Psoas muscle (tissue), 8 donors: ENCODE measurements around the gene TADA2A. TPM values are rescaled to one million over a fixed set of nuclear protein-coding genes. Genes with fewer than 3 reads are reported as not detected.
A peak's percentile ranks its signal among the peaks of the same experiment; 100 is the strongest.

Experiments
- ATAC-seq, 4 donors: fragments of 200-7000 bp; cut with Tn5 transposase; one replicate each; pipeline ENCODE4 v1.9.1; 2020; ENCODE audit warnings: moderate library complexity in 3 of 4, mild to moderate bottlenecking in 2 of 4
- DNase-seq, 2 donors: peaks; one replicate each; pipeline ENCODE4 v3.0.0-alpha.2; 2020
- H3K27ac ChIP-seq: fragments of 200-600 bp; one replicate; pipeline ENCODE4 v1.8.0; 2022
- H3K27me3 ChIP-seq, 3 donors: fragments of 200-600 bp in 1 of 3; one replicate each; pipeline versions ENCODE4 v1.6.1 to v1.8.0; 2013 to 2022; ENCODE audit warnings: low read length in 2 of 3, mild to moderate bottlenecking in 2 of 3, moderate library complexity in 1 of 3; ENCODE audit not compliant: insufficient read depth in 3 of 3
- H3K36me3 ChIP-seq, 2 donors: fragments of 200-600 bp in 1 of 2; one replicate each; pipeline versions ENCODE4 v1.6.1 to v1.8.0; 2013 to 2022; ENCODE audit warnings: low read depth in 1 of 2, mild to moderate bottlenecking in 1 of 2, moderate library complexity in 1 of 2; ENCODE audit not compliant: insufficient read depth in 1 of 2
- H3K4me1 ChIP-seq: fragments of 200-600 bp; one replicate; pipeline ENCODE4 v1.8.0; 2022
- H3K4me3 ChIP-seq: fragments of 200-600 bp; one replicate; pipeline ENCODE4 v1.8.0; 2022; ENCODE audit warnings: mild to moderate bottlenecking
- H3K9me3 ChIP-seq: fragments of 200-600 bp; one replicate; pipeline ENCODE4 v1.8.0; 2022
- WGBS, 3 donors: extraction: QIAGEN DNeasy Blood & Tissue Kit; methylation state at CpG; one replicate each; pipeline versions ENCODE4 v1.1.6 to v1.1.7; 2013; 5-methylcytosine and 5-hydroxymethylcytosine counted together
- intact Hi-C, 2 donors: fragments of 100-400 bp; cut with DNase I; formaldehyde crosslinking; loops; one replicate each; pipeline versions ENCODE4 v1.11.0 to v1.14.2; 2022
- polyA plus RNA-seq, 3 donors: library from polyadenylated mRNA; stranded (reverse); fragments of 200-250 nt; gene quantifications; one replicate each; pipeline ENCODE4 v1.2.3, GENCODE V29; 2013
- total RNA-seq, 4 donors: library from RNA; stranded (reverse); fragmentation: NEBNext Ultra II Directional in 2 of 4; extraction: Animal tissue kit (Norgen Biotek cat#: 25700) in 2 of 4; gene quantifications; one replicate each; pipeline versions ENCODE4 v1.2.1 to v1.2.4, GENCODE V29; 2021 to 2023
- TF ChIP-seq, protein P1 (sequence below): fragments of 200-600 bp; IDR thresholded peaks from one replicate; pipeline ENCODE4 v1.8.0; 2022; ENCODE audit warnings: antibody characterized with exemption
- donor health status: healthy with polysubstance abuse.
- donor health status: DM: no; HTN: no; CAD: no; lungs with moderate emphysema.
- donor health status: Bipolar disorder and iron deficiency.
- donor health status: healthy.
- donor health status: DM: yes; HTN: yes; CAD: no.
- donor health status: DM: no; HTN: no; CAD: no.
- donor health status: DM: no; HTN: no; CAD: no.
- donor health status: DM: yes; HTN: yes; CAD: no.

The TADA2A gene
- total and polyA plus RNA-seq, 7 donors: 8.5 to 23.7 (median 11.3) TPM

DNA sequence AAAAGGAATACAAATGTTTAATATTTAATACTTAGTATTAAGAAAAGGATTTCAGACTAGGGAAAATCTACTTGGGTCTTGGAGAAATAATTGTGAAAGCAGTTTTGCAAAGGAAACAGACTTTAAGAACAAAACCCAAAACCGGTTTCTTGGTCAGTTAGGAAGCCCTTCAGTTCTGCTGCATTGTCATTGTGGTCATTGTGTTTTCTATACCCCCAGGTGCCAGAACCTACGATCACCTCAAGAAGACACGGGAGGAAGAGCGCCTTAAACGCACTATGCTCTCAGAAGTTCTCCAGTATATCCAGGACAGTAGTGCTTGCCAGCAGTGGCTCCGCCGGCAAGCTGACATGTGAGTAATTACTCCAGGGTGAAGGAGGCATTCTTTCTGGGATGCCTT, 63.5 kb downstream of the TADA2A start:
- 83 to 92% (median 83%) methylated on average over 7 of the region's 7 CpGs for WGBS, 3 donors
- TF ChIP-seq, protein P1, sequence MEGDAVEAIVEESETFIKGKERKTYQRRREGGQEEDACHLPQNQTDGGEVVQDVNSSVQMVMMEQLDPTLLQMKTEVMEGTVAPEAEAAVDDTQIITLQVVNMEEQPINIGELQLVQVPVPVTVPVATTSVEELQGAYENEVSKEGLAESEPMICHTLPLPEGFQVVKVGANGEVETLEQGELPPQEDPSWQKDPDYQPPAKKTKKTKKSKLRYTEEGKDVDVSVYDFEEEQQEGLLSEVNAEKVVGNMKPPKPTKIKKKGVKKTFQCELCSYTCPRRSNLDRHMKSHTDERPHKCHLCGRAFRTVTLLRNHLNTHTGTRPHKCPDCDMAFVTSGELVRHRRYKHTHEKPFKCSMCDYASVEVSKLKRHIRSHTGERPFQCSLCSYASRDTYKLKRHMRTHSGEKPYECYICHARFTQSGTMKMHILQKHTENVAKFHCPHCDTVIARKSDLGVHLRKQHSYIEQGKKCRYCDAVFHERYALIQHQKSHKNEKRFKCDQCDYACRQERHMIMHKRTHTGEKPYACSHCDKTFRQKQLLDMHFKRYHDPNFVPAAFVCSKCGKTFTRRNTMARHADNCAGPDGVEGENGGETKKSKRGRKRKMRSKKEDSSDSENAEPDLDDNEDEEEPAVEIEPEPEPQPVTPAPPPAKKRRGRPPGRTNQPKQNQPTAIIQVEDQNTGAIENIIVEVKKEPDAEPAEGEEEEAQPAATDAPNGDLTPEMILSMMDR: no peak
- H3K4me1 ChIP-seq: no peaks in the 10 kb centered on the region
- no peaks in the 10 kb centered on the region for H3K9me3 ChIP-seq
- no peak overlapping the region for H3K4me3 ChIP-seq
- H3K36me3 ChIP-seq: peaks cover 17 to 100% of the 10 kb centered on the region in 2 donors
- no peaks in the 10 kb centered on the region for H3K27me3 ChIP-seq
- no peak for ATAC-seq
- intact Hi-C loops: no loop called here
- no peak overlapping the region for H3K27ac ChIP-seq
- DNase-seq: no peak

DNA sequence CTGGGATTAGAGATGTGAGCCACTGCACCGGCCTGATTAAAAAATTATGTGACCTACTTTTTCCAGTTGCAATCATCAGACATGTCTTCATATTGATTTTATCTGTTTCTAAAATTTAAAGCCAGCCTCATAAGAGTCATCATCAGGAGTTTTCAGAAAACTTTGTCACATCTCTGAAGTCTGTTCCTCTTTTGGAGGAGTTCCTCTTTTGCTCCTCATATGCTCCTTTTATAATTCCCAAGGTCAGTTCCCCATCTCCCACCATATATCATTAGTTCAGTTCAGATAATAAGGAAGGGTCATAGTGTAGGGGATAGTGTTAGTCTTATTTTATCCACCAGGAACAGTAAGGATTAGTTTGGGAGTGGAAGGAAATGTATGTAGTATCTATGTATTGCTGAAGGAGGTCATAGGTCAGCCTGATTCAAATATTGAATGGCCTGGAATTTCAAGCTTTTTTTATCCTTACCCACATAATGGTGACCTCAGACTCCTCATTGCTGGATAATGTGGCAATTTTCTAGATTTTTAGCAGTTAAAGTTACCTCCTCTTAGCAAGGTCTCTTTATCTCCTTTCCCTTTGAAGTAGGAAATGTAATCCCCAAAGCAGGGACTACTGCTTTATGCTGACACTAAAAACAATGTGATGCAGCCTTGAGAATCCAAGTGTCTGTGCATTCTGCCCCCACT, 69.2 kb downstream of the TADA2A start:
- DNase-seq (no peak), ATAC-seq (peak in 1 of 4 donors; percentile 9)
- H3K27ac ChIP-seq: peak overlapping the region; percentile 57
- peaks cover 22 to 94% of the 10 kb centered on the region in 2 donors for H3K36me3 ChIP-seq
- TF ChIP-seq, protein P1: no peak
- H3K27me3 ChIP-seq: no peaks in the 10 kb centered on the region
- H3K9me3 ChIP-seq: no peaks in the 10 kb centered on the region
- intact Hi-C loops: no loop called here
- H3K4me3 ChIP-seq: no peak overlapping the region
- 87 to 91% (median 88%) methylated on average over 1 of the region's 1 CpG for WGBS, 3 donors
- peaks cover 17% of the 10 kb centered on the region for H3K4me1 ChIP-seq

DNA sequence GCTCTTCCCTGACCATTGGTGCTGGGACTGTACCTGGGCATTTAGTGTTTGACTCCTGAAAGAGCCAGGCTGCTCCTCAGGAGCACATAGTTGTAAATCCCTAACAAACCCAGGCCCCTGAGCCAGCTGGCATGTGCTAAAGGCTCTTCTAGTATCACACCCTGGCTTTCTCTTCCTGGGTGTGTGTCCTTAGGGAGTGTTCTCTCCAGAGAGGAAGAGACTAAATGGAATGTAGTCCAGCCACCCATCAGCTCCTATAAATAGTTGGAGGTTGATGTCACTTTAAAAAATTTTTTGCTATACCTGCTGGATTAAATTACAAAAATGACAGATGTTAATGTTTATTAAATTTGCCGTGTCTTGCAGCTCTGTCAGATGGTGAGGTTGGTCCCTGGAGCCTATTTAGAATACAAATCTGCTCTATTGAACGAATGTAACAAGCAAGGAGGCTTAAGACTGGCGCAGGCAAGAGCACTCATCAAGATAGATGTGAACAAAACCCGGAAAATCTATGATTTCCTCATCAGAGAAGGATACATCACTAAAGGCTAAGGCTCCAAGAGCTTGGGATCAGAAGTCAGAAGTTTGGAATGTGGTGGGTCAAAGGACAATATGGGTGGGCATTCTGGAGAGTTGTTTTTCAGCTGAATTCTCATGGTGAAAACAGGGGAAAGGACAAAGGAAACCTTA, 69.9 kb downstream of the TADA2A start:
- Histone ChIP-seq H3K27ac (peak overlapping the region; percentile 57), H3K27me3 (no peaks in the 10 kb centered on the region), H3K4me3 (no peak overlapping the region), H3K36me3 (peaks cover 22 to 87% of the 10 kb centered on the region in 2 donors), H3K9me3 (no peaks in the 10 kb centered on the region), H3K4me1 (peaks cover 17% of the 10 kb centered on the region)
- WGBS, 3 donors: 37 to 59% (median 41%) methylated on average over 4 of the region's 4 CpGs
- no peak for DNase-seq
- intact Hi-C loops: no loop called here
- TF ChIP-seq, protein P1: no peak
- peak; percentile 73 to 93 (median 88) for ATAC-seq

DNA sequence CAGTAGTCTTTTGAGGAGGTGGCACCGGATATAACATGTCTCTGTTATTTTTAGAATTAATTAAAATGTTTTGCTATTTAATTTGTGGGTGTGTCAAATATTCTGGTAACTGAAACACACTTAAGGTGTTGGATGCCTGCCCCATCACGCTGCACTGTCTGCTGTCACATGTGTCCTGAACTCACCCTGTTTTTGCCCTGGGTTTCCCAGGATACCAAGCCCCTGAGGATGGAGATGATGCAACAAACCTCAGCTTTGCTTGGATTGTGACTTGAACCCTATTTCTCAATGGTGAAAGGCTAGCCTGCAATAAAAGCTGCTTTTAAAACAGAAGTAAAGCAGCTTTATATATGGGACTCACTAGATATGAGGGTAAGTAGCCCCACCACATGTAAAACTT, 71.5 kb downstream of the TADA2A start:
- Histone ChIP-seq H3K9me3 (no peaks in the 10 kb centered on the region), H3K27ac (no peak overlapping the region), H3K27me3 (no peaks in the 10 kb centered on the region), H3K4me1 (peaks cover 17% of the 10 kb centered on the region), H3K4me3 (no peak overlapping the region), H3K36me3 (peaks cover 18 to 71% of the 10 kb centered on the region in 2 donors)
- peak; percentile 60 to 80 for DNase-seq
- TF ChIP-seq, protein P1: no peak
- intact Hi-C loops: no loop called here
- 45 to 68% (median 50%) methylated on average over 2 of the region's 2 CpGs for WGBS, 3 donors
- peak in 2 of 4 donors; percentile 36 to 48 for ATAC-seq
